ENCODE measurements around the gene UNC13B.
A peak's percentile ranks its signal among the peaks of the same experiment; 100 is the strongest.
"Not testable (repeated sequence)": the region's sequence is repeated elsewhere in the genome, so short reads cannot be mapped to it uniquely, and the experiment has no call there.

The UNC13B gene

DNA sequence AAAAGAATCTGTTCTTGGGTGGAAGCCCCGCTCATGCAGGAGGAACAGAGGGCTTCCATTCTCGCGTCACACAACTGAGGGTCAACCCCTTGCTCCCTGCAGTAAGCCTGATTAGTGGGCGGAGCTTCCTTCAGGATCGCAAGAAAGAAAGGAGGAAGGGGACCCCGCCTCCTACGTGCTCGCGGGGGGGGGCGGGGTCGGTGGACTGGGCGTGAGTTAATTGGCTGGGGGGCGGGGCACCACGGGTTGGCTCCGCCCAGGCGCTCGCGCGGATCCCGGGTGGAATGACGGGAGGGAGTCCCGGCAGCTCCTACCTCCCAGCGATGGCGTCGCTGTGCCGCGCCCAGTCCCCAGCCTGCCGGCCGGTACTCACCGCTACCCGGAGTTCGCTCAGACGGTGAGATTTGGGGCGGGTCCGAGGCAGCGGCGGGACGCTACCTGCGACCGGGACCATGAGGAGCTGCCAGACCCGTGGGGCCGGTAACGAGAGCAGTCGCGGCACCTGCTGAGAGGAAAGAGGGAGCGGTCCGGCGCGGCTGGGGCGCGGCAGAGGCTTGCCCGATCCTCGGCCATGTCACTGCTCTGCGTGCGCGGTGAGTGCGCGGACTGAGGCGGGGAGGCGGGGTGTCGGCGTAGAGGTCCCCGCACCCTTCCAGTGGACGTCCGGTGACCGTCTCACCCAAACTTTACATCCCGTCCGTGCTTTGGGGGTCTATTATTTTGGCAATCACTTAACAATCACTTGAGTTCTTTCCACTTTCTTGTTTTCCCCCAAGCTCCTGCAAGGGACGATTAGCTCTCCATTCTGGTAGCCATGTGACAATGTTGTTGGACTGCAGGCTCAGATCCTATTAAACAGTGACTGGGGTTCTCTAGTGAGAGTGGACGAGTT, at the start of gene UNC13B:
Gene UNC13B, plus strand, starts transcription at position 297 of the 892 bp plus-strand sequence. Its CDS starts 275 bp downstream, at position 572.
- DNase-seq (ENCODE audit: low spot score): peak; percentile 97

DNA sequence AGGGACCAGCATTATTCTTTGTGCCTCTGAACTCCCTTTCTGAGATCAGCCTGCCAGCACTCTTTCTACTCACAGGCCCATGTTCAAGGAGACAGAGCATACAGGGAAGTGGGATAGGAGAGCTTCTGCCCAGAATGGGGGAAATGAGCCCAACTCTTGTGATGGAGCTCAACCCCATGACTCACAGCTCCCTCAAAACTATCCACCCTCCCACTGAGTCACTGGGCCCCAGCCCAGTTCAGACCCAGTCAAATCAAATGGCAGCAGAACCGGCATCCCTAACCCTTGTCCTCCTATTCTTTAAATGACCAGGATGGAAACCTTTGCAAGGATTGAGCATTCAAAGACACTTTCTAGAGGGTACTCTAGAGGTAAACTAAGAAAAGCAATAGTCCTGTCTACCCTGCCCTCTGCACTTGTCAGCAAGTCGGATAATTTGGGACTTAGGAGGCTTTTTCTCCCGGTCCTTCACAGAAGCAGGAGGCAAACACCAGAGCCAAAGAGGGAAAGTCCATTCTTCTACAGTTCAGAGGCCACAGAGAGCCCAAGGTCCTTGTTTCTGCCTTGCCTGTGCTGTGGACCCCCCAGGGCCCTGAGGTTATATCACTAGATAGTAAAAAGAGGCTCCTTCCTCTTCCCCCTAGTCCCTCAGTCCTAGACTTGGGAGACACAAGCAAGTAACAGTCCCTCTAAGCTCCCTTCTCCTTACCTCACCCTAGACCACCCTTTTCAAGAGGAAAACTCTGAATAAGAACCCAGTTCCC, 49.4 kb upstream of the UNC13B start:
- no peak for DNase-seq (ENCODE audit: low spot score)

DNA sequence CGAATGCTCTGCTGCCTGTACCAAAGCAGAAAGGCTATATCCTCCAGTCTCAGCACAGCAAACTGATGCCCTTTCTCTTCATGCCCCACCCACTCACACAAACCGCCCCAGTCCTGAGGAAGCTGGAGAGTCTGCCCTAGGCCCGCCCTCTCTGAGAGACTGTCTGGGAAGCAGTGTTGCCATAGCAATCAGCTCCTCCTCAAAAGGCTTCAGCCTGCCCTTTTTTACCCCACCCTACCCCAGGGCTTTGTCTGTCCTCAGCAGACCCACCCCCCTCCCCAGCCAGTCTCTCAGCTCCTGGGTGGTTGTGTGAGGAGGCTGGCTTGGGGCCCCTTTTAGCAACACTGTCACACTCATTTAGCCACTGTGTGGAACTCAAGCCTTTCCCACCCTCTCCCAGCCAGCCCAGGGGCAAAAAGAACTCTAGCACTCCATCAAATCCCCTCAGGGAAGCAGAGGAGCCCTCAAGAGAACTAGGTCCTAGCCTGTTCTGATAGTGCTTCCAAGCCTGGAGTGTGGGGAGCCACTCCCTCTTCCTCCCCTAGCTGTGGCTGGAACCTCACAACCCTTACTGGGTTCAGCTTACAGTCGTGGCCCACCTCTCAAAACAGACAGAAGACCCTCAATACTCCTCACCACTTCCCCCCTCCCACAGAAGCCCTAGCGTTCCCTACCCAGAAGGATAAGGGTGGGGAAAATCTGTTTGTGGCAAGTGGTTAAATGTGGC, 47.5 kb upstream of the UNC13B start:
- DNase-seq (ENCODE audit: low spot score): peak; percentile 57

DNA sequence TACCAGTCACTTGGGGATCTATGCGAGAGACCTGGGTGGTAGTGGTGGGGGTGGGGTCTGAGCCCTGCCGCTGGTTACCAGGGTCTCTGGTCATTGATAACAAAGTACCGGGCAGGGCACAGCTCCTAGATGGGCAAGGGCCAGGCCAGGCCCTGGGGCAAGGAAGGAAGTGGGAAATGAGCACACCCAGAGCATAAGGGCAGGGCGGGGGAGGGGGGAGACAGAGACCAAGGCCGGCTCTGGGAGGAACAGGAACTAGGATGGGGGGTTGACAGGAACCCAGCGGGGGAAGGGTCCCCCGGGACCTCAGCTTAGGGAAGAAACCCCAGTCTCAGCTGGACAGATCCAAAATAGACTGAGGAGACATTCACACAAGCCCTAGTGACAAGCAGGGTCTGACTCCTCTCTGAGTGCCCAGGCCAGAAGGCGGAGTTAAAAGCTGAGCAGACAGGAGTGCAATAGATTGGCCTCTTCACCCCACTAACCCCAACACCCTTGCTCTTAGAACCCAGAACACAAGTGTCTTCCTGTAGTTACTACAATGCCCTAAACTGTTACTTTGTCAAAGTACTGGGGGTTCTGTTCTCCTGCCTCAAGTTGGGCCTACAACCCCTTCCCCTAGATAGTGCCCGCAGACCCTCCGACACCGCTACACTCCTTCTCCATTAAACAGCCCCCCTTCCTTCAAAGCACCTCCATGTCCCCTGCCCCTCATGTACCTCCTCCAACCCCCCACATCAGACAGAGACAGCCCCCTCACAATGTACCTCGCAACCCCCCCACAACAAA, 46.8 kb upstream of the UNC13B start:
- no peak for DNase-seq (ENCODE audit: low spot score)

DNA sequence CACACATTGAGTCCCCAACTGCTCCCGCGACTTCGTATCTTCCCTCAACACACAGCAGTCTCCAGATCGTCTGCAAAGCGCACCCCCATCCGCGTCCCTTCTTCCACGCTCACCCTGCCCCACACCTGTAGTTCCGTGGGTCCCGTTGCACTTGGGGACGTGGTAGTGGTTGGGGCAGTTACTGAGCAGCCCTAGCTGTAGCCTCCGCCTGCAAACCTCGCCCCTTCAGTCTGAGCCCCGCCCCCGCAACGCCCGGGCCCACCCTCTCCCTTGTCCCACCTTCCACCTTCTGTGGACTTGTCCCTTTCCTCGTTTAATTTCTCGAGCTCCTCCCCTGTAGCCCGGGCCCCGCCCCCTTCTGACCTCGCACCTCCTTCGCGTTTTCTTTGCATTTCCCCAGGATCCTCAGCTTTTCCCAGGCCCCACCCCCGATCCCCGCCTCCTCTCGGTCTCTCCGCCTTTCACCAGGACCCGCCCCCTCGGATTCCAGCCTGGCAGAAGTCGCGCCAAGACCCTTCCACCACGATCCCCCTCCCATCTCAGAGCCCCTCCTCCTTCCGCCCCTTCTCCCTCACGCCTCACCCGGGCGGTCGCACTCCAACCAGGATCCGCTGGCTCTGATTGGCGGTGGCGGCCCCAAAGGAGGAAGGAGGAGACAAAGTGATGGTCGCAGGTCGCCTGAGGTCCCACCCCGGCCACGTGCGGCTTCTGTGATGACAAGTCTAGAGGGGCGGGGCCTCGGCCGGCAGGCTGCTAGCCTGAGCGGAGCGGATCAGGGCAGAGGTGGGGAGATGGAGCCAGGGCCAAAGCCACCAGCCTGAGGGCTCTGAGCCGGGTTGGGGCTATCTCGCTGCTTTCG, 45.9 kb upstream of the UNC13B start, which contains the start of gene ATOSB:
Gene ATOSB, minus strand, starts transcription at position 183 of the 859 bp plus-strand sequence. CDS start 7,588 bp downstream, outside the sequence.
- peak; percentile 92 for DNase-seq (ENCODE audit: low spot score)

DNA sequence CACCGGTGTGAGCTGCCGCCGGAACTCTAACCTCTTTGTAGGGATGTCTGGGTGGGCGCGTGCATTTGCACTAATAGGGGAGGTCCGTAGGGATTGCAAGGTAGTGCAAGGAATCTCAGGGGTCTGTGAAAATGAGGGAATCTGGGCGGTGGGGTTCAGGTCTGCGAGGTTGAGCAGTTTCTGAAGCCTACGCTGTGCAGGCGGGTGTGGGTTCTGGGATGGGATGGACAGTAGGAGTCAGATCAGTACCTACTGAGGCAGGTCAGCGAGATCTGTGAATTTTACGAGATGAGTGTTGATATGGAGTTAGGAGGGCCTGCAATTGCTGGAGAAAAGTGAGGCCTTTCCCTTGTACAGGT, 45.3 kb upstream of the UNC13B start:
- no peak for DNase-seq (ENCODE audit: low spot score)

DNA sequence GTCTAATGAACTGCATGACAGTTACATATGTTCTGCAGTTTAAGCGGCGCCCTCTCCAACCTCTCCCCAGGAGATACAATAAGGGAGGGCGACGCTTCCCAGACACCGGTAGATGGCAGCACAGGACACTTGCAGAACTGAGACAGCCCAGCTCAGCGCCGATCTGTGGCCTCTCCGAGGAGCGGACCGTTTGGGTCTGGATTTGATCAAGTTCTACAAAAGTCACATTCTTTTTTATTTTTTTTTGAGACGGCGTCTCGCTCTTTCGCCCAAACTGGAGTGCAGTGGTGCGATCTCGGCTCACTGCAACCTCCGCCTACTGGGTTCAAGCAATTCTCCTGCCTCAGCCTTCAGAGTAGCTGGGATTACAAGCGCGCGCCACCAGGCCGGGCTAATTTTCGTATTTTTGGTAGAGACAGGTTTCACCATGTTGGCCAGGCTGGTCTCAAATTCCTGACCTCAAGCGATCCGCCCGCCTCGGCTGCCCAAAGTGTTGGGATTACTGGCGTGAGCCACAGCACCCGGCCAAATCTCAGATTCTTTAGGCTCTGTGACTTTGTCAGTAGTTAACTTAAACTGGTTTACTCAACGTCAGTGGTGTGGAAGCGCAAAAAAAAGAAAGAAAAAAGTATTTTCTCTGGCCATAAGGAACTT, 44.8 kb upstream of the UNC13B start:
- DNase-seq (ENCODE audit: low spot score): peak; percentile 78

DNA sequence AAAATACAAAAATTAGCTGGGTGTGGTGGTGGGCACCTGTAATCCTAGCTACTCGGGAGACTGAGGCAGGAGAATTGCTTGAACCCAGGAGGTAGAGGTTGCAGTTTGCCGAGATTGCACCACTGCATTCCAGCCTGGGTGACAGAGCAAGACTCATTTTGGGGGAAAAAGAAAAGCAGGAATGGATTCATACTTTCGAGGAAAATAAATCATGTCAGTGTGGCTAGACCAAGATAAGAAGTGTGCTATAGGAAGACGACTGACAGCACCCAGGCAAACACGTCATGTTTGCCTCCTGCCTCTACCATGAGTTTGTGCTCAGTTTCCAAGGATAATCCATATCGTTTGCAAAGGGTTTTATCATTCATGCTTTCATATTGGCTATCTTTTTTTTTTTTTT, 26.9 kb upstream of the UNC13B start:
- no peak for DNase-seq (ENCODE audit: low spot score)

DNA sequence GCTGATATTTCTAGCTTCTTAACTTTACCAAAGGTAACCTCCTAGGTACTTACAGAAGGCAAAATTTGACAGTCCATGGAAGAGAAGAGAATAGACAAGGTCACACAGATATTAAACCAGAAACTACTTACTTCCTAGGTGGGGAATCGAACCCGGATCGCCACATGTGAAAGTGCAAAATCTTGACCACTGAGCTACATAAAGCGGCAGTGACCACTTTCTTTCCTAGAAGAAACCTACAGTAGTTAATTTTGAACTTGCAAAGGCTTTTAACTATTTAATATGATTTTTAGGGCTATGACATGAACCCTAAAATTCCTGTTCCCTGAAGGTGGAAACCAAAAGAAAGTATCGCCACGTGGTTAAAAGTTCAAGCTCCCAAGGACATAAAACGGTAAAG, 25.8 kb upstream of the UNC13B start:
- DNase-seq (ENCODE audit: low spot score): no peak

DNA sequence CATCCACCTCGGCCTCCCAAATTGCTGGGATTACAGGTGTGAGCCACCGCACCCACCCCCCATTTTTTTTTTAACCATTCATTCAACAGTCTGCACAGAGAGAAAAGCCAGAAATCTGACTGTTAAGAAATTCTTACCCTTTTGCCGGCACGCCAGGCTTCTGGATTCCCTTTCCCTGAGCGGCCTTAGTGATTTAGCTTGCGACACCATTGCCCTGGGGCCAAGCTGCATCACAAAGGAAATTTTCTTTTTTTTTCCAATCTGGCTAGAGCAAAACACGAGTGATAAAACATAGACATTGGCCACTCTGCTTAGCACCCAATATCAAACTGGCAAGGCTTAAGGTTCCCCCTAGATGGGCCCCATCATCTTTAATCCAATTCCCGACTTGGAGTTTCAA, 24.9 kb upstream of the UNC13B start:
- DNase-seq (ENCODE audit: low spot score): no peak

DNA sequence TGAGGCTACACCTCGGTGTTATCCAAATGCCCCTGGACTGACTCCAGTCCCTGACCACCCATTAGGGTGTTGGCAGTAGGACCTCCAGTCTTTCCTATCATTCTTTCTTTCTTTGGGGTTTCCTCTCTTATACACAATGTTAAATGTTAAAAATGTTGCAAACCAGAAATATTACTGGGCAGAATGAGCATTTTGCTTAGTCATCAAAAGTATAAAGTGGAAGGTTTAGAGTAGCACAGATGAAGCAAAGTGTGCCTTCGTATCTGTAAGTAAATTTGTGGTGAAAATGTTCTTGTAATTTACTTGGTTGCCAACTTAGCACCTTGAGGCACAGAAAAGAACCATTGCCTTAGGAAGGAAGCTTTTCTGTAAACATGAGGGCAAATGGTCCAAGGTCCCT, 21.7 kb upstream of the UNC13B start:
- DNase-seq (ENCODE audit: low spot score): no peak

DNA sequence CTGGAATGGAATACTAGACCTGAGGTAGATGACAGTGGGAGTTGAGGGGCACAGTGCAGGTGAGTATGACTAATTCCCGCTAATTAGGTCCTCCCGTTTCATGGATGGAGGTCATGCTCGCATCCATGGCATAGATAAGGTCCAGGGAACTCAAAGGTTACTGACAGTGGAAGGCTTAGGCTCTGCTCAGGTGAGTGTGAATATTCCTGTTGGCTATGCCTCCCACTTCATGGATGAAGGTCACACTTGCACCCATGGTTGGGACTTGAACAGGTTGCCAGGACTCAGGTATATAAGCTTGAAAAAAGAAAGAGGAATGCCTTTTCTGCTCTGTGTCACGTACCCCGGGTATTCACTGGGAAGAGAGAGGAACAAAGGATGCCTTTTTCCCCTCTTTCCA, 19.8 kb upstream of the UNC13B start:
- no peak for DNase-seq (ENCODE audit: low spot score)

DNA sequence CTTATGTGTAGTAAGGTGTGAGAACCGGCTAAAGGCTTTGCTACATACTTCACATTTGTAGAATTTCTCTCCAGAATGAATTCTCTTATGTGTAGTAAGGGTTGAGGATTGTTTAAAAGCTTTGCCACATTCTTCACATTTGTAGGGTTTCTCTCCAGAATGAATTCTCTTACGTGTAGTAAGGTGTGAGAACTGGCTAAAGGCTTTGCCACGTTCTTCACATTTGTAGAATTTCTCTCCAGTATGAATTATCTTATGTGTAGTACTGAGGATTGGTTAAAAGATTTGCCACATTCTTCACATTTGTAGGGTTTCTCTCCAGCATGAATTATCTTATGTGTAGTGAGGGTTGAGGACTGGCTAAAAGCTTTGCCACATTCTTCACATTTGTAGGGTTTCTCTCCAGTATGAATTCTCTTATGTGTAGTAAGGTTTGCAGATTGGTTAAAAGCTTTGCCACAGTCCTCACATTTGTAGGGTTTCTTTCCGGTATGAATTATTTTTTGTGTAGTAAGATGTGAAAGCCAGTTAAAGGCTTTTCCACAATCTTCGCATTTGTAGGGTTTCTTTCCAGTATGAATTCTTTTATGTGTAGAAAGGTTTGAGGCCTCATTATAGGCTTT, 13.8 kb upstream of the UNC13B start:
- not testable (repeated sequence) for DNase-seq (ENCODE audit: low spot score)

DNA sequence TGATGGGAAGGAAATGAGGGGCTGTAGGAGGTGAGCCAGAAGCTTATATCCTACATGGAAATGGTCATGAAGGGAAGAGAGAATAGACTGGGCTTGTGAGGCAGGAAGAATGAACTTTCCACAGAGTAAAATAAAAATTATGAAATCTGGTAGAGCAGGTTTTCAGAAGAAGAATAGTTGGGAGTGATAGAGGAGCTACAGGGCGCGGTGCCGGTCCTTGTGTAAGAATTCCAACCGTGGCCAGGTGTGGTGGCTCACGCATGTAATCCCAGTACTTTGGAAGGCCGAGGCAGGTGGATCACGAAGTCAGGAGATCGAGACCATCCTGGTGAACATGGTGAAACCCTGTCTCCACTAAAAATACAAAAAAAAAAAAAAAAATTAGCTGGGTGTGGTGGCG, 8.9 kb upstream of the UNC13B start:
- DNase-seq (ENCODE audit: low spot score): no peak

DNA sequence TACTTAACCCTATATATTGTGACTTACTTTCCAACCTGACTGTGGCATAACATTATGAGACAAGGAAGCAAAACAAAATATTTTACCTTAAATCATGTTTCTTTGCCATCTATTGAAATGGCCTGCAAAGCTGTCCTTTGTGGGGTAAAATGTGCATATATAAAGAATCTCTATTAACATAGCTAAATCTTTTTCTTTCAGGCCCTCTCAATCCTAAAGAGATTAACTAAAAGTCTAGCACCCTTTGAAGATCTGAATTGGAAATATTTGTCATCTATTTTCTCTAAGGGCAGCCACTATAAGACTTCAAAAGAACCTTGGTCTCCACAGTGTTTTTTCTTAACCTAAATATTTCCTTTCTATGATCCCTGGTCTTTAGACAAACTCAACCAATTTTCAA, 5.0 kb upstream of the UNC13B start:
- DNase-seq (ENCODE audit: low spot score): no peak

DNA sequence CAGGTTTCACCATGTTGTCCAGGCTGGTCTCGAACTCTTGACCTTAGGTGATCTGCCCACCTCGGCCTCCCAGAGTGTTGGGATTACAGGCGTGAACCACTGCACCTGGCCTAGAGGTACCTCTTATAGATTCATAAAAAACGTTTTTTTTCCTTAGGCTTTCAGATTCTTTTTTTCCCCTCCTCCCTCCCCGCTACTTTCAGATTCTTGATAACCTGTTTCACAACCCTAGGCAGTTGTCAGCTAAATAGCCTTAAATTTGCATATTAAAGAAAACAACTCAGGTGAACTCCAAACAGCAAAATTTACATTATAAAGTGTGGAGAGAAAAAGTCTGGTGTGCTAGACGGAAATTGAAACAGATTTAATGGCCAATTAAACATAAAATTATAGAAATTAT, 4.0 kb upstream of the UNC13B start:
- not testable (repeated sequence) for DNase-seq (ENCODE audit: low spot score)

DNA sequence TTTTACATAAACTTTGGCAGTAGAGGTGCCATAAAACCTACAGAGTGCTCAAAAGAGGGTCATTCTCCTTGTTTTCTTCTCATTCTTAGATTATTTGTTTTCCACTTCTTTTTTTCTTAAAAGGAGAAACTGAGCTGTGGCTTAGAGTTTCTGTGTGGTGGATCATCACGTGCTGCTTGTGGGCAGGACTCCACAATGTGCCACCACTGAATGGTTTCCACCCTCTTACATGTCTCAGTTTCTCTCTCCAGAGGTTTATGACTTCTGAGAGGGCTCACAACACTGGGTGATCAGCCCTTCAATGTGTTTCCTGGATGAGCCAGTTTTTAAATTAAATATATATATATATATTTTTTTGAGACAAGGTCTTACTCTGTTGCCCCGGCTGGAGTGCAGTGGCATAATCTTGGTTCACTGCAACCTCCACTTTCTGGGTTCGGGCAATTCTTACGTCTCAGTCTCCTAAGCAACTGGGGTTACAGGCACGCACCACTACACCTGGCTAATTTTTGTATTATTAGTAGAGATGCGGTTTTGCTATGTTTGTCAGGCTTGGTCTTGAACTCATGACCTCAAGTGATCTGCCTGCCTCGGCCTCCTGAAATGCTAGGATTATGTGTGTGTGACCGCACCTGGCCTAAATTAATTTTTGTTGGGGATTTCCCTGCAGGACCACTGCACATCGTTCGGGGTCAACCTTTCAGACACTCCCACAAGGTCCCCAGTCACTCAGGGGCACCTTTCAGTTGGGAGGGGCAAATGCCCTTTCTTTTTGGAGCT, 3.1 kb upstream of the UNC13B start:
- DNase-seq (ENCODE audit: low spot score): no peak

DNA sequence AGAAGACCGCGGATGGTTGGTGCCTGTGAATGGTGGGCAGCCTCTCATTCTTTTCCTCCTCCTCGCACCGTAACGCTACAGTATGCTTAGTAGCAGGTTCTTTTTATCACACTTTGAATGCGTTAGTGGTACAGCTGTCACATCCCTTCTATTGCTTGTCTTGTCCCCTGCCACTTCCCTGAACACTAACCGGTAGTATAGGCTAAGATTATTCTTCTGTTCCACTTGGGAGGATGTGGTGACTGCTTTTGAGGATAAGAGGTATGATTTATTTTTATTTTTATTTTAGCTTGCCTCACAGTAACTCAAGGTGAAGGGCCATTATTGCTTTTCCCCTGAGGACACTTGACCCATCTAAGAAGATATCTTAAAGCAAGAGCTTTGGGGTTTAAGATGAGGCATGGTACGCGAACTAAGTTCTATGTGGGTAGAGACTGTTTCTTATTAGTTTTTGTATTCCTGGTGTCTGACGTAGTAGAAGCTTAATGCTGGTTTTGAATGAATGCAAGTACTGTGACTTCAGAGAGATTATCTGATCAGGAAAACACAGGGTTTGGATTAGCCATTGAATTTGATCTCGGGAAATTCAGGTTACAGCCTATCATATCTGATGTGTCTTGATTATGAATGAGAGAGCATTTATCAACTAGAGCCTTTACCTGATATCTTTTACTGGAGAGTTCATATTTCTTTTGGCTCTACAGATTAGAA, 951 bp downstream of the UNC13B start:
- no peak for DNase-seq (ENCODE audit: low spot score)
